ENCODE results near the gene ARL6IP4.

The ARL6IP4 gene

GRCh38 chr12:122978507-122978955 lies 1.9 kb upstream of the ARL6IP4 start:
- no peak overlapping the region for H3K4me3 ChIP-seq (replicated peaks; ENCODE audit: low read depth, low read length)
- peaks cover 15% of the 10 kb centered on the region for H3K36me3 ChIP-seq (ENCODE audit: control insufficient read depth, insufficient read depth, low read length)
- no peaks in the 10 kb centered on the region for H3K27me3 ChIP-seq (replicated peaks; ENCODE audit: control insufficient read depth, insufficient read depth, low read length)
- no peak for DNase-seq (ENCODE audit: extremely low read depth, insufficient read length)
- no peak for TF ChIP-seq CTCF (IDR thresholded peaks at IDR 0.05; ENCODE audit: insufficient read depth, low read length, poor library complexity, severe bottlenecking)

GRCh38 chr12:122979001-122979907 lies 1.2 kb upstream of the ARL6IP4 start:
- H3K27me3 ChIP-seq (replicated peaks; ENCODE audit: control insufficient read depth, insufficient read depth, low read length): no peaks in the 10 kb centered on the region
- H3K36me3 ChIP-seq (ENCODE audit: control insufficient read depth, insufficient read depth, low read length): peaks cover 15% of the 10 kb centered on the region
- DNase-seq (ENCODE audit: extremely low read depth, insufficient read length): no peak
- TF ChIP-seq CTCF (IDR thresholded peaks at IDR 0.05; ENCODE audit: insufficient read depth, low read length, poor library complexity, severe bottlenecking): no peak
- peak overlapping the region; percentile 79 for H3K4me3 ChIP-seq (replicated peaks; ENCODE audit: low read depth, low read length)

GRCh38 chr12:122979908-122980182 lies 636 bp upstream of the ARL6IP4 start:
- peaks cover 15% of the 10 kb centered on the region for H3K36me3 ChIP-seq (ENCODE audit: control insufficient read depth, insufficient read depth, low read length)
- no peaks in the 10 kb centered on the region for H3K27me3 ChIP-seq (replicated peaks; ENCODE audit: control insufficient read depth, insufficient read depth, low read length)
- no peak for TF ChIP-seq CTCF (IDR thresholded peaks at IDR 0.05; ENCODE audit: insufficient read depth, low read length, poor library complexity, severe bottlenecking)
- H3K4me3 ChIP-seq (replicated peaks; ENCODE audit: low read depth, low read length): peak overlapping the region; percentile 79
- no peak for DNase-seq (ENCODE audit: extremely low read depth, insufficient read length)

GRCh38 chr12:122981036-122981471 lies 573 bp downstream of the ARL6IP4 start:
- no peak for DNase-seq (ENCODE audit: extremely low read depth, insufficient read length)
- Histone ChIP-seq H3K36me3 (ENCODE audit: control insufficient read depth, insufficient read depth, low read length) (peaks cover 15% of the 10 kb centered on the region), H3K27me3 (replicated peaks; ENCODE audit: control insufficient read depth, insufficient read depth, low read length) (no peaks in the 10 kb centered on the region), H3K4me3 (replicated peaks; ENCODE audit: low read depth, low read length) (peak overlapping the region; percentile 79)
- peak; percentile 16 for TF ChIP-seq CTCF (IDR thresholded peaks at IDR 0.05; ENCODE audit: insufficient read depth, low read length, poor library complexity, severe bottlenecking)

- H3K36me3 ChIP-seq (ENCODE audit: control insufficient read depth, insufficient read depth, low read length): peaks cover 12% of the 10 kb centered on the region
- no peak for DNase-seq (ENCODE audit: extremely low read depth, insufficient read length)
- H3K4me3 ChIP-seq (replicated peaks; ENCODE audit: low read depth, low read length): peak overlapping the region; percentile 79
- H3K27me3 ChIP-seq (replicated peaks; ENCODE audit: control insufficient read depth, insufficient read depth, low read length): no peaks in the 10 kb centered on the region
- TF ChIP-seq CTCF (IDR thresholded peaks at IDR 0.05; ENCODE audit: insufficient read depth, low read length, poor library complexity, severe bottlenecking): no peak
These were observed 1.4 kb downstream of the ARL6IP4 start for GRCh38 chr12:122981587-122982476.

All from GM06990 (cell line).